ENCODE results near the gene BRINP3.
"Not testable (repeated sequence)": the region's sequence is repeated elsewhere in the genome, so short reads cannot be mapped to it uniquely, and the experiment has no call there.

The BRINP3 gene

DNA sequence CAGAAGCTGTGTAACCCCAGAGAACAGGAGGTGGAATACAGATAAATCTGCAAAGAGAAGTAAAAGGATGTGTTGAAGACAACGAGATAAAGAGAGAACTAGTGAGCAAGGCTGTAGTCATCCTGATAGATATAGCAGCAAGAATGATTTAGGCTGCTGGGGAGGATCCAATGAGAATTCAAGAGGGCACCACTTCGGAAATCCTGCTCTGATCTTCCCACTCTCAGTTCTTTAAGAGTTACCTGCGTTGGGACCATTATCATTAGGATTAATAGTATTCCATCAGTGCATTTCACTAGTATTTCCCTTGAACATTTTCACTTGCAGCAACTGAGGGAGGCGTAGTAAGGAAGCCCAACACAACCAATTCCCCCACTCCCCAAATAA lies at the start of gene BRINP3:
BRINP3 (minus strand) TSS at position 103 of the 387 bp plus-strand sequence.
- no peak for DNase-seq

DNA sequence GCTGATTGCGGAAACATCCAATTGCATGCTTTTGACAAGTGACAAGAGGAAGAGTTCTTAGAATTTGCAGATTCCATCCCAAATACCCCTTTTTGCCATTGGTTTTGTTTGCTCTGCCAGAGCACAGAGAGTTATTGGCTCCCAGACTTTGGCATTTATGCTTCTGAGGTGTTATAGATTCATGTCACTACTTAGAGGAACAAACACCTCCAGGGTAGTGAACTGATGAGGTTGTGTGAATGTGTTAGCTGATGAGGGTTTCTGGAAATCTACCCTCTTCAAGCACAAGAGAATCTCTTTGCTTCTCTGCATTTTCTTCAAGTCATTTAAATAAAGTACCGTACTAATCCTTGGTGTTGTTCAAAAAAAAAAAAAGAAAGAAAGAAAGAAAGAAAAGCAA lies 33.9 kb upstream of the BRINP3 start:
- no peak for DNase-seq

DNA sequence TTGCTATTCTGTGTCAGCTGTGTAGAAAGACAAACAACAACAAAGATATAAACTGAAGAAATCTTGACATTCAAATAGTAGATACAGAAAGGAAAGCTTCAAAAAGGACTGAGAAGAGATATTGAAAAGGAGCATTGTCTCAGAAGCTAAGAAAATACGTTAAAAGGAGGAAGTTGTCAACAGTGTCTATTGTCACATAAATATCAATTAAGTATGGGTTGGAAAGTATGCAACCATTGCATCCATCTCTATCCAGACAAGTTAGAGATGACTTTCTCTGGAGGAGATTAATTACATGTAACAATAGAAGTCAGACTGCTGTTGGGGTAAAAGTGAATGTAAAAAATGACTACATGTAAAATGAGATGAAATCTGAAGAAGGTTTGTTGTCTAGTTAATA lies 29.7 kb upstream of the BRINP3 start:
- no peak for DNase-seq

DNA sequence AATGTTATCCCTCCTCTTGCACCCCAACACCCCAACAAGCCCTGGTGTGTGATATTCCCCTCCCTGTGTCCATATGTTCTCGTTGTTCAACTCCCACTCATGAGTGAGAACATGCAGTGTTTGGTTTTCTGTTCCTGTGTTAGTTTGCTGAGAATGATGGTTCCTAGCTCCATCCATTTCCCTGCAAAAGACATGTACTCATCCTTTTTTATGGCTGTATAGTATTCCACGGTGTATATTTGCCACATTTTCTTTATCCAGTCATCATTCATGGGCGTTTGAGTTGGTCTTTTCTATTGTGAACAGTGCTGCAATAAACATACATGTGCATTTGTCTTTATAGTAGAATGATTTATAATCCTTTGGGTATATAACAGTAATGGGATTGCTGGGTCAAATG lies 26.9 kb upstream of the BRINP3 start:
- DNase-seq = not testable (repeated sequence)

DNA sequence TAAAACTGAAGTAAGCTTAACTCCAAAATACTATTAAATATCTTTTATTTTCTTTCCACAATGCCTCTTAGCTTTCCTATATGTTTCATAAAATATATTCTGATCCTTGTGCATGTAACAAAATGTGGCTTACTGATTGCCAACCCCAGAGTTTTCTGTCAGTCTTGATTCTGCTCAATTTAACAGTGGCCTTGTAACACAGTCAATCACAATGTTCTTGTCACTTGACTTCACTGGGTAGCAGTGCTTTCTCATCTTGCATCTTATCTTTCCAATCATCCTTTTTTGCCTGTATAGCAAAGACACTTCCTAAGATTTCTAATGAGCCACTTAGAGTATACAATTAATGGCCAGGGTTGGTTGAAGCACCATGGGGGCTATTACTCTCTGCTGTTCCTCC lies 19.9 kb upstream of the BRINP3 start:
- no peak for DNase-seq

DNA sequence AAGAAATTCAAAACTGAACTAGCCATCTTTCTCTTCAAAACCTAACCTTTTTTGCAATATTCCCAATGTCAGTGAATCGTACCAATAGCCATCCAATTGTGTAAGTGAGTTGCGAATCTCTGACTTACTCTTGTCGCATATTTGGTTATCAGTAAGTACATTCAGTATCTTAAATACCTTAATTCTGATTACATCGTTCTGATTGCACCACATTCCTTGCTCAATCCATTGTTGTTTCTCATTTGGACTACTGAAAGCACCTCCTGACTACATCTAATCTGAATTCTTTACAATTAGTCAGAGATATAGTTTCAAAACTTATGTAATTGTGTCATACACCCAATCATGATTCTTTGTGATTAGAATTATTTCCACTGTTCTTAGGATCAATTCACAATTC lies 16.8 kb upstream of the BRINP3 start:
- no peak for DNase-seq

DNA sequence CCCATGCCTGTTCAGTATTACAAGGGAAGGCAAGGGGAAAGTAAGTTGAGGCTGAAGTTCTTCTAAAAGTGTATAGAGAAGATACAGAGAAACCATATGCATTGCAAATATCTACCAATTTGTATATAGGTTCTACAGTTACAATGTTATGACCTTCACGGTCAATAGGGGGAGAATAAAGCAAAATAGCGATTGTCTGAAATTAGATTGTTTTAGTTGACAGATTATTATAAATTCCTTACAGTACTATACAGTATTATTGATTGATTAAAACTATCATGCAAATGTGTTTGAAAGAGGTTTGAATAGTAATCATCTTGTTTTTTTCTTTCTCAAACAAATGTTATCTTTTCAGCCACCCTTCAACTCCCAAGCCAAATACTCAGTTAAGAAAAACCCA lies 13.7 kb upstream of the BRINP3 start:
- DNase-seq = no peak

DNA sequence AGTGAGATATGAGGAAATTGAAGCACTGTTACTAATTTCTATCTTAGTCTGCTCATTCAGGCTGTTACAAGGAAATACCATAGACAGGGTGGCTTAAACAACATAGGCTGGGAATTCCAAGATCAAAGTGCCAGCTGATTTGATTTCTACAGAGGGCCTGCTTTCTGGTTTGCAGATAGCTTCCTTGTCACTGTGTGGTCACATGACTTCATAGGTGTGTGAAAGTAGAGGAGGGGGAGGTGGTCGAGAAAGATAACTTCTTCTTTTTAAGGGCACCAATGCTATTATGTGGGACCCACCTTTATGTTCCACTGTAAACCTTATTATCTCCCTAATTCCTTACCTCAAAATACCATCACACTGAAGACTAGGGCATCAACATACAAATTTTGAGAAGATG lies 6.4 kb upstream of the BRINP3 start:
- DNase-seq = no peak

DNA sequence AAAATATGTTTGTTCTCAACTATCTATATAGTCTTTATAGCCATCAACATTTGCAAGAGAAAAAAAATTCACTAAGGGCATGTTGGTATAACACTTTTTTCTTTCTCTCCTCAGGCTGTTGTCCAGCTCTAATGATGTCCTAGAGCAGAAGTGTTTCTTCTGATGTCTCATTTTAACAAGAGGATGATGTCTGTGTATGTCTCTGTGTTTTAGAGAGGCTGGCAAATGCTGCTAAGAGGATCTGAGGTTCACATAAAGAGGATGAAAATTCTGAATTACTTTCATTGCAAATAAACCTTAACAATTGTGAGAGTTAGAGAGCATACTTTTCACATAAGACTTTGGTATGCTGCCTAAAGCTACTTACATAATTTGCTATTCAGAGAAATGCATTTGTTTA lies 2.6 kb upstream of the BRINP3 start:
- DNase-seq = no peak

DNA sequence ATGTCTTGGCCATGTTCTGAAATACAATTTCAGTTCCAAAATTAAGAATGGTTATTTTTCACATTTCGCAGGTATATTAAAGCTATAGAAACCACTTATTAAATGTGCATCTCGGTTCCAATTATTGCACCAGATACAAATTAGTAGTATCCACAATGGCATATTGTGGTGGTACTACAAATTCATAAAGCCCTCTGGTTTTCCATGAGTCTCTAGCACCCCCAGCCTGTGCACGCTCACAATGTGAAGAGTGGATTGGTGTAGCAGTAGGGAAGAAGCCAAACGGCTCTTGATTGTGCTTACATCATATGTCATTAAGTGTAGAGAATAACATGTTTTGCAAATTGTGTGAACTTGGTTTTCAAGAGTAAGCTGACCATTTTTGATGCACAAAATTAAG lies 1.9 kb upstream of the BRINP3 start:
- no peak for DNase-seq

DNA sequence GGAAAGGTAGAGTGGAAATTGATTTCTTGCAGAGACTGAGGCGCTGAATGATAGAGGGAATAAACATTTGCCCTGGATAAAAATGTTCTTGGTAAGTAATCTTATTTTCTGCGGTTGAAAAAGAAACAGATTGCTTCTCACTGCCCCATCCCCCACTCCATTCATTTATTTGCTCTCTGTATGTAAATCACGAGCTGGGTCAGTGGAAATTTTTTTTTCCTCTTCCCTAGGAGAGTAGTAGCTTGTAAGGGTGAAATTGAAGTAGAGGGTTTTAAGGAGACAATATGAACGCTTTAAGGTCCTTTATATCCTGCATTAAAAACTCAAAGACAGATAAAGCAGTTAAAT lies 1.4 kb upstream of the BRINP3 start:
- peak; percentile 3 for DNase-seq

DNA sequence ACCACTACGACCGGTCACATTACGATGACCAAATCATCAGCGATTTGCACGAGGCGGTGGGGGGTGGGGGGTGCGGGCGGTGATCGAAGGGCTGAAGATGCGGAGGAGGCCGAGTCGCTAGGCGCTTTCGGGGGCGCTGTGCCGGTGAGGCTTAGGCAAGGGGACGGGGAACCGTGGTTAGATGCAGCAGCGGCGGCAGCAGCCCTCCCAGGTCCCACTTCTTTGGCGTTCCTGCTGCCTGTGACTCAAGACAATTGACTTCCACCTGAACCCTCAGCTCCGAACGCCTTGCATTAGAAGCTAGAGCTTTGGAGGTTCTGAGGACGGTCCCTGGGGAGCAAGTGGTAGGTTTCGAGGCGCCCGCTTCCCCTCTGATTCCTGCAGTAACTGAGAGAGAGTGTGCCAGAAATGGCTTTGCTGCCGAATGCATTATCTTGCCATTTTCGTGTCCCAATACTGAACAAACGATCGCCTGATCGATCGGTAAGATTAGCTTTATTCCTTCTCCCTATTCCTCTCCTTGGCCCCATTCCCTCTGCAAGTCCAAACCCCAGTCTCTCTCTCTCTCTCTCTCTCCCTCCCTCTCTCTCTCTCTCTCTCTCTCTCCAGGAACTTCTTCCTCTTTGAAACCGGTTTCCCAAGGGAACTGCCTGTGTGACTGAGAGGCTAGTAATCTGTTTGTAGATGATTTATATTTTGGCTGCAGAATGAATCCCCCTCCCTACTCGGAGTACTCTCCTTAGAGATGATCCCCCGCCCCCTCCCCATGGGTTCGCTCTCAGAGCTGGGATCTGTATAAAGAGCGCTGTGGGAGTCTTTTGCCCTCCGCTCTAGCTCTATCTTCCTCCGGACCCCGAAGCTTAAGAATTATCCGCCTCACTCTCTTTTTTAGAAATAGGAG lies 735 bp upstream of the BRINP3 start:
- DNase-seq = peak; percentile 9

DNA sequence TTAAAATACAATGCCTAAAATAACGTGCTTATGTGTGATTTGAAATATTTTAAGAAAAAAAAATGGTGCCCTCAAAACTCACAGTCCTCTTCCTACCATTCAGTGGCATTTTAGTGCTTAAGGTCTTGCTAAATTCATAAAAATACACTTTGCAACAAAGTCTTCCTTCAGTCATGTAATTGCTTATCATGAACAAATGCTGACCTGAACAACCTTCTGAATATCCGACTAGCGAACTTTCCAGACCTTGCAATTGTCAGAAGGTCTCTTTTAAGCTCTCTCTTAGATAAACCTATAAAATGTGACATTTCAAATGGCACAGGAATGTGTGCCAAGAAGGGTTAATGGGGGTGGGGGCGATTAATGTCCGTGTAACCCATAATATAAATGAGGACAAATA lies 858 bp downstream of the BRINP3 start:
- DNase-seq = no peak

DNA sequence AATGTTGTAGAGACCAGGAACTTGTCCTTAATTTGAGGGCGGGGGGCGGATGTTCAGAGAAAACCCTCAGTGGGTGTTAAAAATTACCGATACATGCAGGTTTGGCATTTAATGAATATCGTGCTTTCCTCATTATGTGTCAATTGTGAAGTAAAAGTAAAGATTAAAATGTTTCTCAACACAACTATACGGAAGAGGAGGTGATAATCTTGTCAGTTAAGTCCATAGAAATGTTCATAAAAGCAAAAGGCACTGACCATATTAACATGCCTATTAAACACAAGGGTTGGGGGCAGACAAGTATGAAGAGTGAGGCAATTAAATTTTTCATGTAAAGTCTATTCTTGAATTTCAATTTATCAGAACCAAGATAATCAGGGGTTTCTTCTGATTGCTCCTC lies 1.3 kb downstream of the BRINP3 start:
- DNase-seq = no peak

DNA sequence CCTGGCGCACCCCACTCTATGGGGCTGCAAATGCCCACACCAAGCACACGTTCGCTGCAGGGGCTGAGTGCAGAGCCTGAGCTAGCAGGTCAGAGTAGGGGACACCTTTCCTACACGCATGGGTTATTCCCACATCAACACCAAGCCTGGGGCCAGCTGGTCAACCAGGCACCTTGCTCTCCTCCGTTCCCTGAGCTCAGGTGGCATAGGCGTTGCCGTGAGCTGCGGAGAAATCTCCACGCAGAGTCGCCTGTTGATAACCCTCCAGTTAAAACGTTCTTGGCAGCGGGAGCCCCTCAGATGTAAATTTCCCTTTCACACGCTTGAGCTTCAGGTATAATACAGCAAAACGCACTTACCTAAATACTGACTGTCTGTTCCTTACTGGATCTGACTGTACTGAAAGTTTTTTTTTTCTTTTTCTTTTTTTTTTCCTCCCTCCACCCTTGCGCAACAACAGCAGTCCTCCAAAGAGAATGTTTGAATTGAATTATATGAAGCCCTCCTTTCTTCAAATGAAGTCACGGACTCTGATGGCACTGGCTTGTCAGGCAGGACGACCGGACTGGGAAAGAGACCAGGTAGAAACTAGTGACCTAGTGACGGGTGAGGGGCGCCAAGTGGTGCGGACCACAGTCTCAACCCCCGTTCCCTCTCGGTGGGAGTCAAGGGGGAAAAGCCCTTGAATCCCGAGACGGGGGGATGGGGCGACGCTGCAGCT lies 2.1 kb downstream of the BRINP3 start:
- DNase-seq = no peak

DNA sequence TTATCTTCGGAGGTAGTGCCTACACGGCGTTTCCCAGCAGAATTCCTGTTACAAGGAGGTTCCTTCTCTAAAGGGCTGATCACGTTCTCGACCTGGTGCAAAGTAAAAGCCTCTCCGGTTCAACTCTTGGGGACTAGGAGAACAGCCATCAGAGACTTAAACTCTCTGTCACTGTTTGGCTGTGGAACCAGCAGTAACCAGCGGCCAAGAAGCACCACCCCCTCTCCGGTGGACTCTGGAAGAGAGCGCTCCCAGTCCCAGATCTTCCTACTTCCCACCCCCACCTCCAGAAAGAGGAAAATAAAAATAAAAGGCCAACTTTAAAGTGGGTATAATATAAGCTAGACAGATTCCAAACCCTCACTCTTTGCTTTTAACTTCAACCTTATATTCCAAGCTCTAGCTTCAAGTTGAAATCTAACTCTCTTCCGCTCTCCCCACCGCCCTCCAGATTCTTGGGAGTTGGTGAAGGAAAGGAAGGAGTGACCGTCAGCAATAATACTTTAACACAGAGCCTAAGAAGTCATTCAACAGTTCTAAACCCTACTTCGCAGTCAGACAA lies 2.9 kb downstream of the BRINP3 start:
- DNase-seq = no peak

DNA sequence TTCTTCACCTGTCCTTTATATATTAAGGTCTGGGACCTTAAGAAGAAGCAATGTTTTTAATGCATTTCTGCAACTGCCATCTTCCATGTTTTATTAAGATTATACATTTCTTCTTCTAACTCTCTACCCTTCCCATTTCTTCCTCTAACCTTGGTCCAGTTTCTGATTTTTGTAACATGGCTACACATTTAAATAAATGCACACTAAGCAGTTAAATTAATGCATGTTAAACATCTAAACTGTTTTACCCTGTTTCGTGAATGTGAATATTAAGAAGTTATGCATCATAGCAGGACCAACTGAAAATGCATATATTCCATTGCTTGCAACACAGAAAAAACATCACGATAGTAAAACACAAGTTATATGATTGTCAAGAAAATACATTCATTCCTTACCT lies 3.7 kb downstream of the BRINP3 start:
- DNase-seq = no peak

DNA sequence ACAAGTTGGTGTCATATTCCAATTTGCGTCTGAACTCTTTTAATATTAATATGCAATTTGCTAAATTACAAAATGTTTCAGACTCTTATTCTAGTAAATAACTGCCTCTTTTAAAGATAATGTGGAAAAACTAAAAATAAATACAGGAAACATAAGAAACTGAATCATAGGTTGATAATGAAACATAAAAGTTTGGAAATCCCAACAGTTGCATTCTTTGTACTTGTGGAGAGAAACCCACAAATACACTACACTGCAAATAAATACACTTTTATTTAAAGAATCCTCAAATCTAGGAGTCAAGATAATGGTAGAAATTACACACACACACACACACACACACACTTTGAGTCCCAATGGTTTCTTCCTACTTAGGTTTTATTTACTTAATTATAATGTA lies 5.2 kb downstream of the BRINP3 start:
- no peak for DNase-seq

DNA sequence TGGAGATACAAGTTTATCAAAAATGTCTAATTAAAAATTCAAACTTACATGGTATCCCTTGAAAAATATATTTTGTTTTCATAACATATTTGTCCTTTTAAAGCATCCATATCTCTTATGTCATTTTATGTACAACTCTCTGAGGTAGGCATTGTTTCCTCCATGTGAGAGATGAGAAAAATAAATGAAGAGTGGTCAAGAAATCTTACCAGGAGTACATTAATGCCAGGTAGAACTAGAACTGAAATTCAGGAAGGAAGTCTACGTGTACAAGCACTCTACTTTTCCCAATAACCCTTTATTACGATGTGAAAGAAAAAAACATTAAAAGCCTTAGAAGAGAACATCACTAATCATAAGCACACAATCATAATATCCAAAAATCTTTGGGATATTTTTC lies 5.6 kb downstream of the BRINP3 start:
- DNase-seq = no peak

DNA sequence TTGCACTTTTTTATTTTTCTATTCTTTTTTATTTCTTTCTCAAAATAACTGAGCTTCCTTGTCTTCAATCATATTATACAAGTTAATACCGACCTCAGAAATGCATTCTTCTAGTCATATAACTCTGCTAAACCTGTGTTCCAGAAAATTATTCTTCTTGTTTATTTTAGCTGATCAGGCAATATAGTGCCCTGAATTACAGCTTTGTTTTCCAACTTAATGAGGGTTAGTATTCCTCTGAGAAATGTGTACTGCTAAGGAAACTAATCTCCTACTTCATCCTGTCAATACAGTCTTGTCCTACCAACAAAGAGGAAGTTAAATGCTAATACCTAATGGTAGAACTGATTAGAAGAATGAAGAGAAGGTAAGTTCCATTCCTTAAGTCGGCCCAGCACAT lies 13.0 kb downstream of the BRINP3 start:
- no peak for DNase-seq

DNA sequence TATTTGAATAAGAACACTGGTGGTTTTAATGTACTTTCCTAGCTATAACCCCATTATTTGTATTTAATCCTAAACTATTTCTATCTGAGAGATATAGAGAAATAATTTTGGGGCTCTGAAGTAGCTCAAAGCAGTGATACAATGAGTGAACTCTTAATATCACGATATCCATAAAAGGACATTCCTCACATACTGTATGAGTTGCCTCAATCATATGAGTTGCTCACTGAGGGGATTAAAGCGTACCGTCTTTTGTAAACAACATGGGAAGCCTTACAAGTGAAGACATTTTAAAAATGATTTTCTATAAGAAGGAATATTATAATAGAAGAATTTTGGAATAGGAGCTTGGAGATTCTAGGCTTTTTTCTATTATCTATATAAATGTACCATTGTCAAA lies 21.5 kb downstream of the BRINP3 start:
- no peak for DNase-seq

DNA sequence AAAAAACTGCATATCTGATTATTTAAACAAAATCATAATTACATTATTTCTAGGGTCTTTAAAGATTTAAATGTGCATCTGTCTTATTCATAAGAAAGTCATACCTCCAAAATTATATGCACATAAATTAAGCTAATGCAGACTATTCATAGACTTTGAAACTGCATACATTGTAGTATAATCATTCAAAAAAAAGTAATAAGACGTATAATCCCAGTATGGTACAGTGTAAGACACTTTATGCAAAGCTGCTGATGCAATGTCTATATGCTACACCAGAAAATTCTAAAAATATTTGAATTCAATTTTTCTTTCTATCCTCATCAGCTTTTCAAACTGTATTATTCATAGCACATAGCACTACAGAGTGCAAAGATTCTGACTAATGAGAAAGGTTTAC lies 22.0 kb downstream of the BRINP3 start:
- no peak for DNase-seq

DNA sequence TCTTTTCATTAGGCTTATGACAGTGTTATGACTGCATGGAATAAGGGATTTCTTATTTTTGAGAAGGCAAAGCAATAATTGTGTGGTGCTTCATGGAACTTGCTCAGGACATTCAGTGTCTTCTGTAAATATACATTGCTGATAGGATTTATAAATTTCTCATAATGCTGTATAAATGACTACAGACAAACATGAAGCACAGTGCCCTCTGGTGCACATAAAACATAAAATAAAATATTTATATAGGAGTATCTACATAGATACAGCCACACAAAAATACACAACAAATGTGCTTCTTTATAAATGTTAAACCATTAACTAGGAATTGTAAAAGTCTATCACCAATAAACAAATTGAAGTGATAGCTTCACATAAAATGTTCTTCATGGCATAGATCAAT lies 24.1 kb downstream of the BRINP3 start:
- no peak for DNase-seq

DNA sequence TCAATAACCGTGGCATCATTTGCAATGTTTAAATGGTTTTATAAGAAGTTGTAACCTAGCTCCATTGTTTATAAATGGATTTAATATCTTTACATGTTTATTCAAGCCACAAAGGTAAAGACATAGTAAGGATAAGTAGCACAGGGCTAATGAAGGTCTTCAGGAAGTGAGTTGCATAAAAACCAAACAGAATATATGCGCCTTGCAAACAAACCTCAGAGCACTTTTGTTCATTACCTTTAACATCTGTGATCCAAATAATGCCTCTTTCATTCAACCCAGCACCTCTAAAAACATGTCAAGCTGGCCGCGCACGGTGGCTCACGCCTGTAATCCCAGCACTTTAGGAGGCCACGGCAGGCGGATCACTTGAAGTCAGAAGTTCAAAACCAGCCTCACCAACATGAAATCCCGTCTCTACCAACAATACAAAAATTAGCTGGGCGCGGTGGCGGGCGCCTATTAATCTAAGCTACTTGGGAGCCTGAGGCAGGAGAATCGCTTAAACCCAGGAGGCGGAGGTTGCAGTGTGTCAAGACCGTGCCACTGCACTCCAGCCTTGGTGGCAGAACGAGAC lies 25.3 kb downstream of the BRINP3 start:
- peak; percentile 83 for DNase-seq
